Gastrocnemius medialis (tissue), 4 donors: ENCODE results near the gene STEAP1B.

ENCODE experiments used
- CTCF ChIP-seq, 5 experiments: fragments of 450-650 bp in 3 of 5; fragments of 200-600 bp in 2 of 5; sonication (generic) in 2 of 5; IDR thresholded peaks in 4 of 5; conservative IDR thresholded peaks in 1 of 5; 1 replicate in 4 of 5; 2 replicates in 1 of 5; pipeline ENCODE4 v1.5.1; 2016 to 2019; ENCODE audit warnings: antibody characterized with exemption in 5 of 5, mild to moderate bottlenecking in 3 of 5, moderate library complexity in 3 of 5
- POLR2A ChIP-seq, 2 donors: fragments of 450-650 bp; IDR thresholded peaks; one replicate each; pipeline ENCODE4 v1.6.1; 2017; ENCODE audit warnings: antibody characterized with exemption in 2 of 2, mild to moderate bottlenecking in 2 of 2, moderate library complexity in 2 of 2

DNA sequence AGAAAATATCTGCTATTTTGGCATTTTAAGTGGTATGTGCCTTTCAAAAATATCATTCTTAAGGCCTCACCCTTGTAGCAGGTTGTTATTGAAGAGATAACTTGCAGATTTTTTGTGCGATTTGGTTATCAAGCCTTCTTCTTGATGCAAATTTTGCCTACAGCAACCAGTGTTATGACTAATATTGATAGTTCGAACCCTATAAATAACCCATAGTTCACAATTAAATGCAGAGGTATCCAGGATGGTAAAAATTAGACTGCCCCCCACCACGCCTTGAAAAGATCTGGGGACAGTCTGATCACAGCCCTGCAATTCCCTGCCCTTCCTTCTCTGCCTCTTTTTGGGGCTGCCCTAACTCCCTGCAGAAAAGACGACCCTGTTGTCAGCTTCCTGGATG, 114.7 kb downstream of the STEAP1B start:
- TF ChIP-seq POLR2A (IDR thresholded peaks at IDR 0.05) (no peak), CTCF (IDR thresholded peaks at IDR 0.05 in 4 of 5, conservative IDR thresholded peaks at IDR 0.05 in 1 of 5) (no peak)
